A549 (cell line): ENCODE measurements around the gene HOXB8. TPM values are rescaled to one million over a fixed set of nuclear protein-coding genes. Genes with fewer than 3 reads are reported as not detected.

Experiments used
- ATAC-seq, 2 experiments: fragments of 200-7000 bp in 1 of 2; fragments of >200 bp in 1 of 2; cut with Nextera tagmentation in 1 of 2; cut with Tn5 transposase in 1 of 2; 3 replicates each; pipeline versions ENCODE4 v1.8.0 to v1.9.1; 2018 to 2020; ENCODE audit warnings: mild to moderate bottlenecking in 1 of 2, moderate library complexity in 1 of 2
- CTCF ChIA-PET: fragments of 300-600 bp; sonication (Branson Sonifier 250); formaldehyde crosslinking; extraction: SDS; loops from one replicate; lab custom pipeline; 2021; ENCODE audit warnings: antibody characterized with exemption, inconsistent platforms; lab: Yijun Ruan, JAX
- POLR2A ChIA-PET: fragments of 350-600 bp; formaldehyde crosslinking; extraction: SDS; loops from one replicate; lab custom pipeline; 2021; ENCODE audit warnings: antibody characterized with exemption, inconsistent platforms; lab: Yijun Ruan, JAX
- DNase-seq, 2 experiments: peaks; one replicate each; pipeline versions ENCODE4 v3.0.0 to v3.0.0-alpha.2; 2011 to 2016; ENCODE audit warnings: low read depth in 1 of 2, low spot score in 1 of 2
- FAIRE-seq: peaks from 2 replicates; lab custom pipeline; 2011; peaks lifted over from hg19 to GRCh38; lab: Jason Lieb, UNC
- H3K27ac ChIP-seq, 2 experiments: fragments of >200 bp; sonication (Bioruptor Twin); formaldehyde crosslinking; 3 replicates each; pipeline ENCODE4 v1.5.1; 2016 to 2017
- H3K4me1 ChIP-seq: fragments of >200 bp; sonication (Bioruptor Twin); formaldehyde crosslinking; 3 replicates; pipeline ENCODE4 v1.6.1; 2016
- H3K4me2 ChIP-seq: fragments of >200 bp; sonication (Bioruptor Twin); formaldehyde crosslinking; 3 replicates; pipeline ENCODE4 v1.6.1; 2016
- H3K4me3 ChIP-seq: fragments of >200 bp; sonication (Bioruptor Twin); formaldehyde crosslinking; 3 replicates; pipeline ENCODE4 v1.5.1; 2016
- H3K9me3 ChIP-seq: fragments of >200 bp; sonication (Bioruptor Twin); formaldehyde crosslinking; 3 replicates; pipeline ENCODE4 v1.6.1; 2016
- ATOH8 ChIP-seq: fragments of 250-450 bp; sonication (Bioruptor Pico); IDR thresholded peaks from 2 replicates; pipeline ENCODE4 v1.5.0; 2020; ENCODE audit warnings: low read depth, mild to moderate bottlenecking, moderate library complexity
- BCL3 ChIP-seq: fragments of >200 bp; sonication (Bioruptor Twin); formaldehyde crosslinking; IDR thresholded peaks from 3 replicates; pipeline ENCODE4 v1.6.1; 2016
- BHLHE40 ChIP-seq: IDR thresholded peaks from 2 replicates; pipeline ENCODE4 v1.6.1; 2012; ENCODE audit warnings: low read depth, low read length, inconsistent platforms
- CEBPB ChIP-seq, 2 experiments: fragments of >200 bp in 1 of 2; sonication (Bioruptor Twin) in 1 of 2; formaldehyde crosslinking in 1 of 2; IDR thresholded peaks; 2 replicates each; pipeline ENCODE4 v1.6.1; 2012 to 2016
- EHF ChIP-seq: fragments of 250-450 bp; sonication (Bioruptor Pico); IDR thresholded peaks from 2 replicates; pipeline ENCODE4 v1.5.0; 2020; ENCODE audit warnings: mild to moderate bottlenecking
- EHMT2 ChIP-seq: fragments of 200-600 bp; sonication (generic); IDR thresholded peaks from 2 replicates; pipeline ENCODE4 v1.6.1; 2016; ENCODE audit warnings: antibody characterized with exemption, low read depth, mild to moderate bottlenecking, moderate library complexity
- ELK1 ChIP-seq: fragments of 150-350 bp; IDR thresholded peaks from 2 replicates; pipeline ENCODE4 v1.6.1; 2014; ENCODE audit warnings: low read depth, mild to moderate bottlenecking, low read length
- EP300 ChIP-seq, 2 experiments: fragments of >200 bp; sonication (Bioruptor Twin); formaldehyde crosslinking; IDR thresholded peaks; 2 replicates in 1 of 2; 3 replicates in 1 of 2; pipeline ENCODE4 v1.6.1; 2016 to 2017
- FOSB ChIP-seq: fragments of 250-450 bp; sonication (Bioruptor Pico); IDR thresholded peaks from 2 replicates; pipeline ENCODE4 v1.5.0; 2020; ENCODE audit warnings: mild to moderate bottlenecking, moderate library complexity
- FOXS1 ChIP-seq: fragments of 250-450 bp; sonication (Bioruptor Pico); IDR thresholded peaks from 2 replicates; pipeline ENCODE4 v1.5.0; 2020; ENCODE audit warnings: mild to moderate bottlenecking, moderate library complexity
- HOXB5 ChIP-seq: fragments of 250-450 bp; sonication (Bioruptor Pico); IDR thresholded peaks from 2 replicates; pipeline ENCODE4 v1.5.0; 2020; ENCODE audit warnings: mild to moderate bottlenecking, moderate library complexity
- JUN ChIP-seq, 2 experiments: fragments of >200 bp; sonication (Bioruptor Twin); formaldehyde crosslinking; IDR thresholded peaks; 2 replicates in 1 of 2; 3 replicates in 1 of 2; pipeline ENCODE4 v1.6.1; 2016 to 2017
- JUNB ChIP-seq: fragments of >200 bp; sonication (Bioruptor Twin); formaldehyde crosslinking; IDR thresholded peaks from 2 replicates; pipeline ENCODE4 v1.6.1; 2016
- KDM1A ChIP-seq: fragments of 200-600 bp; sonication (generic); IDR thresholded peaks from 2 replicates; pipeline ENCODE4 v1.6.1; 2016; ENCODE audit warnings: low read depth, mild to moderate bottlenecking
- MAZ ChIP-seq: fragments of 150-350 bp; IDR thresholded peaks from 2 replicates; pipeline ENCODE4 v1.6.1; 2014; ENCODE audit warnings: antibody characterized with exemption, low read depth, low read length, borderline replicate concordance
- MYC ChIP-seq: IDR thresholded peaks from 2 replicates; pipeline ENCODE4 v1.6.1; 2012; ENCODE audit warnings: mild to moderate bottlenecking, inconsistent platforms, low read length, improper control_type of control experiment, borderline replicate concordance
- NR3C1 ChIP-seq: fragments of >200 bp; sonication (Bioruptor Twin); formaldehyde crosslinking; IDR thresholded peaks from 3 replicates; pipeline ENCODE4 v1.6.1; 2017
- RAD21 ChIP-seq, 2 experiments: fragments of >200 bp in 1 of 2; sonication (Bioruptor Twin) in 1 of 2; formaldehyde crosslinking in 1 of 2; IDR thresholded peaks in 1 of 2; conservative IDR thresholded peaks in 1 of 2; 2 replicates in 1 of 2; 3 replicates in 1 of 2; pipeline ENCODE4 v1.6.1; 2012 to 2018; ENCODE audit warnings: inconsistent platforms in 1 of 2
- RCOR1 ChIP-seq: fragments of 150-350 bp; IDR thresholded peaks from 2 replicates; pipeline ENCODE4 v1.6.1; 2014; ENCODE audit warnings: antibody characterized with exemption, low read length, low read depth
- RNF2 ChIP-seq: fragments of 200-600 bp; sonication (generic); IDR thresholded peaks from 2 replicates; pipeline ENCODE4 v1.6.1; 2016; ENCODE audit warnings: low read depth, mild to moderate bottlenecking, antibody characterized with exemption, moderate library complexity, borderline replicate concordance
- TFCP2L1 ChIP-seq: fragments of 250-450 bp; sonication (Bioruptor Pico); IDR thresholded peaks from 2 replicates; pipeline ENCODE4 v1.5.0; 2021; ENCODE audit warnings: mild to moderate bottlenecking
- USF2 ChIP-seq: fragments of 450-650 bp; IDR thresholded peaks from 2 replicates; pipeline ENCODE4 v1.6.1; 2014; ENCODE audit warnings: antibody characterized with exemption
- ZNF302 ChIP-seq: fragments of 250-450 bp; sonication (Bioruptor Pico); IDR thresholded peaks from 2 replicates; pipeline ENCODE4 v1.9.0; 2021; ENCODE audit warnings: inconsistent platforms, mild to moderate bottlenecking, moderate library complexity
- WGBS: methylation state at CpG from one replicate; pipeline ENCODE4 v1.1.6; 2017; ENCODE audit errors: missing lambda C conversion rate; 5-methylcytosine and 5-hydroxymethylcytosine counted together
- polyA plus RNA-seq, 4 experiments: library from polyadenylated mRNA; depleted of rRNA in 3 of 4; stranded (reverse); fragments of >200 nt; fragmentation: RNase III in 1 of 4; extraction: RNeasy Plus Mini Kit Qiagen cat#74134 plus additional on column Dnase treatment in 1 of 4; gene quantifications; 2 replicates in 3 of 4; 3 replicates in 1 of 4; pipeline ENCODE4 v1.2.3, GENCODE V29; 2011 to 2017

The HOXB8 gene
- polyA plus RNA-seq, 2 of the 4 experiments (the other 2 are of a cell fraction): 5.8 to 11.1 TPM

- peak; percentile 91 to 94 for TF ChIP-seq RAD21 (conservative IDR thresholded peaks at IDR 0.05 in 1 of 2, IDR thresholded peaks at IDR 0.05 in 1 of 2)
- no peak for TF ChIP-seq ELK1
- TF ChIP-seq CEBPB (IDR thresholded peaks at IDR 0.05): no peak
- no peak for TF ChIP-seq FOSB (CRISPR knock-in tag)
- no peak for TF ChIP-seq TFCP2L1
- TF ChIP-seq EHF: no peak
- TF ChIP-seq KDM1A: no peak
- TF ChIP-seq JUNB: no peak
- TF ChIP-seq NR3C1: no peak
- no peak for TF ChIP-seq RNF2
- TF ChIP-seq EHMT2: no peak
- no peak for TF ChIP-seq USF2
- no peak for TF ChIP-seq ZNF302 (CRISPR knock-in tag)
- no peak for TF ChIP-seq BHLHE40
- no peak for TF ChIP-seq MYC
- peak; percentile 48; the same call in 1 of the 2 replicates for TF ChIP-seq RCOR1
- no peak for TF ChIP-seq JUN (IDR thresholded peaks at IDR 0.05)
- no peak for TF ChIP-seq ATOH8 (CRISPR knock-in tag)
- no peak for TF ChIP-seq FOXS1 (CRISPR knock-in tag)
- 0 out of 2 replicates have a peak, but pooled peaks have one; percentile 27 for TF ChIP-seq MAZ
- TF ChIP-seq EP300 (IDR thresholded peaks at IDR 0.05): no peak
Observed at GRCh38 chr17:48593840-48594537, 21.1 kb downstream of the HOXB8 start (continued).

GRCh38 chr17:48593126-48593829 is 21.8 kb downstream of the HOXB8 start, which contains the start of gene HOXB5:
HOXB5 (minus strand) TSS chr17:48593779; CDS start chr17:48593682, 97 bp downstream.
- H3K4me1 ChIP-seq: peaks cover 5% of the 10 kb centered on the region
- TF ChIP-seq BCL3 (no peak), JUN (IDR thresholded peaks at IDR 0.05) (0 out of 5 replicates have a peak, but pooled peaks of 1 of the 2 experiments have one; percentile 6), HOXB5 (CRISPR knock-in tag) (0 out of 2 replicates have a peak, but pooled peaks have one; percentile 15)
- no peak for FAIRE-seq
- 74% methylated on average over 50 of the region's 50 CpGs for WGBS
- peak within 1 kb of the TSS in 1 of 2 experiments; percentile 60; a peak in 4 of 6 replicates for H3K27ac ChIP-seq
- no peak for DNase-seq
- peak within 1 kb of the TSS; percentile 22 for H3K4me3 ChIP-seq
- peak within 1 kb of the TSS; percentile 64 for H3K4me2 ChIP-seq
- POLR2A ChIA-PET: interaction anchor here (0.7 kb wide), 1 partner anchor 205 kb away, joined by 4 read pairs; no protein-coding TSS in a partner anchor
- CTCF ChIA-PET: interaction anchor here (0.6 to 5.9 kb wide), 50 partner anchors 16 to 568 kb away, joined by 3 to 64 read pairs (median 4); no protein-coding TSS in a partner anchor
- ATAC-seq: no peak
- no peaks in the 10 kb centered on the region for H3K9me3 ChIP-seq
